ENCODE measurements around the gene UQCR10.

UQCR10 gene

DNA sequence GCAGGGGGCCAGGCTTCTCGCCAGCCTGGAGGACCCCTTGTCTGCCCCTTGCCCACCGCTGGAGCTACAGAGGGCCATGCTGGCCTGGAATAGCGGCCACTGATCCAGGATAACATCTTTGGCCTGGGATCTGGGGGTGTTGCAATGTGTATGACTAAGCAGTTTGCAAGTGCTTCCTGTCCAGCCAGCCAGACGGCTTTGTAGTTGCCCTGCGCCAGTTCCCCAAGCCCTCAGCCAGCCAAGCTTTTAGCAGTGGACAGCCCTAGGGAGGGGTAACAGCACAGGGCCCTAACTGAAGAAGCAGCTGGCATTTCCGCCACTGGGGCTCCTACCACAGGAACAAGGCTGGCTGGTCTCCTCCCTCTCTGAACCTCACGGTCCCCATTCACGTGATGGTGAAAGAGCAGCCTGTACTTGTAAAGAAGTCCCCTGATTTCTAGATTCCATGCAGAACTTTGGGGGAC lies 32.1 kb downstream of the UQCR10 start:
- no peak for FAIRE-seq

DNA sequence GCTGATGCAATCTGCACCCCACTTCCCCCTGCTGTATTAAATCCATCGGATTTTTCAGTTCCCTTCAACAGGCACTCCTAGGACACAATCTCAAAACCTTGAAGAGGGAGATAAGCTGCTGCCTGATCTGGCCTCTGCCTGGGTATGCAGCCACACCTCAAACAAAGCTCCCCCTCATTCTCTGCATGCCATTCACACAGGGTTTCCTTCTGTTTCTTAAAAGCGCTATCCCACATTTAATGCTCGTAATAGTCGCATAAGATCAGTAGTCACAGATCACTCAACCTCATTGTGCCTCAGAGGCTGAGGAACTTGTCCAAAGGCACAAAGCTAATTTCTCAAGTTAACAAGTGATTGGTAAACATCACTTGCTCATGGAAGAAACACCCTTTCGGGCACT lies 34.0 kb downstream of the UQCR10 start:
- FAIRE-seq = no peak

DNA sequence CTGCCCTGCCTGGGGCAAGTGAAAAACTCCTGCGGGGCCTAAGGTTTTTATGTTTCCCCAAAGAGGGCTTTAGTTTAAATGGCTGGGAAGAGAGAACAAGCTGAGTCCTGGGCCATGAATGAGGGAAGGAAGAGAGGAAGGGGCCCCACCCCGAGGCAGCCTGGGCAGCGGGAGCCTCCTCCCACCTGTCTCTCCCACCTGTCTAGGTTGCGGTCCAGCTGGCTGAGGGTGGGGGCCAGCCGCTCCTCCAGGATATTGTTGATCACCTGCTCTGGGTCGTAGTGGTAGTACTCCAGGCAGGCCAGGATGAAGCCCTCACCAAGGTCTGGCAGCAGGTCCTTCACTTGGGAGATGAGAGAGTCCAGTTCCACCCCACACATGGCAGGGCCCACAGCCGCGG lies 34.6 kb downstream of the UQCR10 start:
- FAIRE-seq = no peak

DNA sequence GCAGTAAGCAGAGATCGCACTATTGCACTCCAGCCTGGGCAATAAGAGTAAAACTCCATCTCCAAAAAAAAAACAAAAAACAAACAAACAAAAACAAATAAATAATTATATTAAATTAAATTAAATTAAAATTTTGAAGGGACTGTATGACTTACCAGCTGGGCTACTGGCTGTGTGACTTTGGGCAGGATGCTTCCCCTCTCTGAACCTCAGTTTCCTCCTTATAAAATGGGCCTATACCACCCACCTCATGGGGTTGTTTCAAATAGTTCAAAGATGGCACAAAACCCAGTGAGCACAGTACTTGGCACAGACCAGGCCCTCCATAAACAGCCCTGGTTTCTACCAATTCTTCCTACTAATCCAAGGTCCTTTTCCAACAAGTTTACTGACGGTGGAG lies 36.0 kb downstream of the UQCR10 start:
- no peak for FAIRE-seq

DNA sequence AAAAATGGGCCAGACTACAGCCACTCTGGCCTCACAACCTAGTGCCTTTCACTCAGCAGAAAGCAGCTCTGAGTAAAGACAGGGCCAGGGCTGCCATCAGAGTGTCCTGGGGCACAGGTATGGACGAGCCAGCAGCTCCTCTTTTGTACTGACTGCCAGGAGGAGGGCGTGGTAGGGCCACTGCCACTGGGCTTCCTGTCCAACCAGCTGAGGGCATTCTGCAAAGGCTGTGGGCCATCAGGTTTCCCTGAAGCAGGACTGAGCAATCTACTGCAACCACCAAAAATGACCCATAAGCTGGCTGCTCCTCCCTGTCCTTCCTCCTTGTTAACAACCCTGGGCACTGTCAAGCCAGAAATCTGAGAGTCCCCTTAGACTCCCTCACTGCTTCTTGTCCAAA lies 37.8 kb downstream of the UQCR10 start:
- FAIRE-seq = no peak

DNA sequence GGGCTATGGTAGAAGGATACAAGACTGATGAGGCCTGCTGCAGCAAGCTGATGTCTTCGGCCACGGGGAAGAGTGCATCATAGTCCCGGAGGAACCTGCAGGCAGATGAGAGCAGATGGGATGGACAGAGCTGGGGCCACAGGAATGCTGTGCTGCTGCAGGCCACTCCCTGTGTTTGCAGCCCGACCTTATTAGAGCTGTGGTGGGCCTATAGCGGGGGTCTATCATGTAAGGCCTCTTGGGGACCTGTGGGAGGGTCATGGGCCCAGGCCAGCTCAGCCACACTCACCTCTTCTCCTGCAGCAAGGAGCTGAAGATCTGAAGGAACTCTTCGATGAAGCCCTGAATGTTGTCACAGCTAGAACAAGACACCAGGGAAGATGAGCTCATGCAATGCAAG lies 39.0 kb downstream of the UQCR10 start:
- FAIRE-seq = no peak

DNA sequence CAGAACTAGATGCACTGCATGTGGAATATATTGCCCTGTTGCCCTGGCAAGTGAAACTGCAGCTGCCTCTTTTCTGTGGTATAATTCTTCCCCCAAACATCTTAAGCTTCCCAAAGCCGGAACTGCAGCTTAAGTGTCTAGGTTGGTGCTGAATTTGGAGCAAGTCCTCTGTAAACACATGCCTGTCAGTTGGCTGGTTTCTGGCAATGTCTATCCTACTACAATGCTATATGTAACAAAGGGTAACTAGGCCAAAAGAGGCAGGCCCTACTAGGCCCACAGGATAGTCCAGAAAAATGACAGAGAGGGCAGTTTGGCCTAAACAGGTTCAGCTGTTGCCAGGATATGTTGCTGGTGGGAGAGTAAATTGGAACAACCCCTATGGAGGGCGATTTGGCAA lies 43.0 kb downstream of the UQCR10 start:
- FAIRE-seq = no peak

DNA sequence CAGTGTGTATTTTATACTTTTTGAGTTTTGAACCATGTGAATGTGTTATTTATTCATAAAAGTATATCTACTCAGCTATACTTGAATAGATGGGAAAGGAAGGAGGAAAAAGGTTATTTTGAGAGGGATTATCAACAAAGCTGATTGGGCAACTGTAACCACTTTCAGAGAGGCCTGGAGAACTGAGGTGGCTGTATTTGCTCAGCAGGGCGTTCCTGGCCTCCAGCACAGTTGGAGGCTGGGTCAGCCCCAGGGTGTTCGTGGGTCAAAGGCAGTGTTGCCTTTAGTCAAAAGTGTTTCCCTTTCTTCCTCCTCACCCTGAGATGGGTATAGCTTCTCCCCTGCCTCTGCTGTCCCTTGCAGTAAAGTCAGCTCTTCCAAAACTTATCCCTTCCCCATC lies 44.2 kb downstream of the UQCR10 start:
- no peak for FAIRE-seq

DNA sequence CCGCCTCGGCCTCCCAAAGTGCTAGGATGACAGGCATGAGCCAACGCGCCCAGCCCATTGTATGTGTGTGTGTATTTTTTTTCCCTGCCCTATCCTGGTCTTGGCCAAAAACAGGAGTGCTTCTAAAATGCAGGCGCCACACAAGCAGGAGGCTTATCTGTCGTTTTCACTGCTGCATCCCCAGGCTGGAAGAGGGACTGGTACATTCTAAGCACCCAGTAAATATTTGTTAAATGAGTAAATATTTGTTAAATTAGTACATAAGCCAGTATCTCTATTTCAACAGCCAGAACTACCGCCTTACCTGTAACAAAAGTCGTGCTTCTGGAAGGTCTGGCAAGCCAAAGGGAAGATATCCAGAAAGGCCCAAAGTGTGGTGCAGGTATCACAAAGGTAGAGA lies 46.0 kb downstream of the UQCR10 start:
- no peak for FAIRE-seq

DNA sequence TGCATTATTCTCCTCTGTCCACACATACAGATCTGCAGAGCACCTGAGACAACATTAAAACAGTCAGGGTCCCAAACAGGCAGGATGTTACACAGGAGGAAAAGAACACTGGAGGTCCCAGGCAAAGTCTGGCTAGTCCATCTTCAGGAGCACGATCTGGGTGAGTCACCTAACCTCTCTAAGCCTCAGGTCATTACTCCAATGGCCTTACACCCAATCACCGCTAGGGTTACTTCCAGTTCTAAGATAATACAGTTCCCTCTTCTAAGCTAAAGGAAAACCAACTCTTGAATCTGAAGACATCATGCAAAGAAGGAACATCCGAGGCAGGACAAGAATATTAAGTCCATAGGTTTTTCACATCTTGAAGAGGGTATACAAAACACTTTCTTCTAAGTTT lies 46.4 kb downstream of the UQCR10 start:
- no peak for FAIRE-seq

DNA sequence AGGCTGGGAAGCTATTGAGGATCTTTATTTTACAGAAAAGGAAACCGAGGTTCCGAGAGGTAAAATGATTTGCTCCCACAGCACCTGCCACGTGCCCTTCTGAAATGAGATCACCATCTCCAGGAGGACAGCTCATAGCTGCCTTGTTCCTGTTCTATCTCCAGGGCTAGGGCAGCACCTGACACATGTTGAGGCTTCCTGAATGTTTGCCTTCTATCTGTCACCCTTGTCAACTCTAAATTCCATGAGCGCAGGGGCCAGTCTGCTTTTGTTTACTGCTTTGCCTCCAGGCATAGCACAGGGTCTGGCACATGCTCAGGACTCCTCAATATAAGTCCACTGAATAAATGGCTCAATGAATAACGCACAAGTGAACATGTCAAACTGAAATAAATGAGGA lies 46.8 kb downstream of the UQCR10 start:
- no peak for FAIRE-seq

DNA sequence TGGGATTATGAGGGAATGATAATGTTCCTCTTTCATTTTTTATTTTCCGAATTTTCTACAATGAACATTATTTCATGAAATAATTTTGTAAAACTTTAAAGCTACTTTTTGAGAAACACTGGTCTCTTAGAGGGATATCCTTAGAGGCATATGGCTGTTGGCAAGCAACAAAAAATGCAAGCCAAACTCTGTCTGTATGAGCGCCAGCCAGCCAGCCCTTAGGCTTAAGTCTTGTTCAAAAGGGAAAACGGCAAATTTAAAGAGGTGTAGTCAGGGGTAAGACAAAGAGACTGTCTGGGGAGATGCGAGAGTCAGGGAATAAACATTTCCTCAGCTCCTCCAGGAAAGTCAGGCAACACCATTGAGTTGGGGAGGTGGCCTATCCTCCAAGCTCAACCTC lies 48.4 kb downstream of the UQCR10 start:
- FAIRE-seq = no peak

DNA sequence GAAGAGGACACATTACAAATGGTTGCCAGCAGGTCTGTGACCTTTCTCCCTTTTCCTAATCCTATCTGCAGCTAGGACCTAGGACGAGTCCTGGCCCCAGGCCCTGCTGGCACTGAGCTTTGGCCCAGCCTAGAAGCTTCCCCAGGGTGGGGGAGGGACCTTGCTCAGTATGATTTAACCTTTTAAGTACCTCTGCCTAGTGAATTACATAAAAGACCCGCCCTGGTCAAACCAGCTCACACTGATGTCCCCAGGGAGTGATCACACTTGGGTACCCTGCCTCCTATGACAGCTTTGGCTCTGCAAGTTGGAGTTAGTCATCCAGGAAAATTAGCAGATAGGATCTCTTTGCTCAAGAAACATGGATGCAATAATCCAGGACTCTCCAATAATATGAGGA lies 49.0 kb downstream of the UQCR10 start:
- FAIRE-seq = no peak

DNA sequence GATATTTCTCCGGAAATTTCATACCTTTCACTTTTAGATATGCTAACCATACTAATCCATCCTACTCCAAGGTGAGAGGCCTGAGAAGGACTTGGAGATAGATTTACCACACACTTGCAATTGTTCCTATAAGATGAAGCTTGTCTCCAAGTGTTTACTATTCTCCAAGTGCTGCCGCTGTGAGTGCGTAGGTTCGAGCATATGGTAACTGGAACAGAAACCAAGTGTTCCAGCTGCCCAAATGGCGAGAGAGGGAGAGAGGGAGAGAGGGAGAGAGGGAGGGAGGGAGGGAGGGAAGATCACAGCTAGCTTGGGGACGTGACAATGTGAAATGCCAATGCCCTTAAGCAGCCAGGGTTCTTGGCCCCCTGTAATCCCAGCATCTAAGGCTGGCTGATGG lies 49.4 kb downstream of the UQCR10 start:
- FAIRE-seq = no peak

DNA sequence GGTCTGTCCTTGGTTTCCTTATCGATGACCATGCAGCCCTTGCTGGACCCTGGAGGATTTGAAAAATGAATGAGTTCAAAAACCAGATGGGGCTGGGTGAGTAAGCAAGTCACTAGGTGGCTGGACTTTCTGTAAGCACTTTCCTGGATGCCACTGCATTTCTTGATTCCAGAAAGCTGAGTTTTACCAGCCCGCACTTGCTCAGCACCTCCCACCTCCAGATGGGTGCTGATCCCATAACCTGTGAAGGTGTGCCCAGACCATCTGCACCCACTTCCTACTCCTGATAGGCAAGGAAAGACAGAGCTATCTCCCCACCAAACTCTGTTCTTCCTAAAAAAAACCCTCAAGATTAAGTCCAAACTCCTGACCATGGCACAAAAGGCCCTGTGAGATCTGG lies 49.8 kb downstream of the UQCR10 start:
- no peak for FAIRE-seq

DNA sequence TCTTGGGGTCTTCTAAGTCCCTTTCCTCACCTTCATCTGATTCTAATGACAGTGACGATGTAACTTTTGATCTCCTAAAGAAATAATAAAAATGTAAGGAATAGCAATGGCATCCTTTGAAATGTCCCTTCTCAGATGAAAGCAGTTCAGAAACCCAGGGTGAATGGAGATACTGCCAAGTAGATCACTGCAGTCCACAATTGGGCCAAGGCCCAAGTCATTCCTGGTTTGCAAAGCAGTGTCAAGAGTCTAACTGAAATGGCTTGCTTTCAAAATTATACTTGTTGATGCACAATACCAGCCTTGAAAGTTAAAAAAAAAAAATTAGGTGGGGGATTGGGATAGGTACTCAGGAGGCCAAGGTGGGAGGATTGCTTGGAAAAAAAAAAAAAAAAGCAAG lies 50.6 kb downstream of the UQCR10 start:
- FAIRE-seq = no peak

DNA sequence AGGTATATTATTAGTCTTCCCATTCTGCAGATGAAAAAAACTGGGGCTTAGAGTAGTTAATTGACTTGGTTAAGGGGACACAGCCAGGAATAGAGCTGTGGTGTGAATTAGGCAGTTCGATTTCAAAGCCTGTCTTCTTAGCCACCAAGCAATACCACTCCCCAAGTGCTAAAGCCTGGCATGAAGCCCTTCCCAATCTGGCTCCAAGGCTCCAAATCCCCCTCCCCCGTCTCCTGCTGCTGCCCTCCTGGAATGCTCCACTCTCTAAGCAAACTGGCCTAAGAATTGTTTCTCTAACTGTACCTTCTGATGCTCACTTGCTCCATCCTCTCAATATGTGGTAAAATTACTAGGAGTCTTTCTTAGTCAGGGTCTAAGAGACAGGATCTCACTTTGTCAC lies 52.3 kb downstream of the UQCR10 start:
- FAIRE-seq = no peak
